WTC11 (cell line): ENCODE results near the gene CHRNB1. TPM values are rescaled to one million over a fixed set of nuclear protein-coding genes. Genes with fewer than 3 reads are reported as not detected.

Source experiments
- ATAC-seq: fragments of 200-7000 bp; cut with Tn5 transposase; 2 replicates; pipeline ENCODE4 v1.10.0; 2021; ENCODE audit warnings: mild to moderate bottlenecking, moderate library complexity
- CTCF ChIA-PET: fragments of 300-600 bp; sonication (Branson Sonifier 250); formaldehyde crosslinking; loops from one replicate; lab custom pipeline; 2021; ENCODE audit warnings: antibody characterized with exemption; lab: Charles Lee
- POLR2A ChIA-PET: fragments of 350-600 bp; sonication (Branson Sonifier 250); formaldehyde crosslinking; loops from one replicate; lab custom pipeline; 2021; ENCODE audit warnings: antibody characterized with exemption; lab: Charles Lee
- DNase-seq: peaks from one replicate; pipeline ENCODE4 v3.0.0; 2021; ENCODE audit warnings: low spot score
- H3K27ac Mint-ChIP-seq: 2 replicates; pipeline ENCODE4 v1.8.0; 2021; ENCODE audit warnings: mixed read lengths
- H3K27me3 Mint-ChIP-seq: 2 replicates; pipeline ENCODE4 v1.8.0; 2021; ENCODE audit warnings: low read depth, mild to moderate bottlenecking, moderate library complexity, mixed read lengths
- H3K36me3 Mint-ChIP-seq: 2 replicates; pipeline ENCODE4 v1.8.0; 2021; ENCODE audit warnings: mixed read lengths
- H3K4me1 Mint-ChIP-seq: 2 replicates; pipeline ENCODE4 v1.8.0; 2022; ENCODE audit warnings: mixed read lengths
- H3K4me3 Mint-ChIP-seq: 2 replicates; pipeline ENCODE4 v1.8.0; 2021; ENCODE audit warnings: mild to moderate bottlenecking, moderate library complexity, mixed read lengths
- H3K9me3 Mint-ChIP-seq: 2 replicates; pipeline ENCODE4 v1.8.0; 2021; ENCODE audit warnings: mixed read lengths
- AFF4 ChIP-seq: sonication (generic); formaldehyde crosslinking; IDR thresholded peaks from 2 replicates; pipeline ENCODE4 v1.8.1; 2023; ENCODE audit warnings: mild to moderate bottlenecking, missing genetic modification reagents, borderline replicate concordance
- CDX4 ChIP-seq: fragments of 250-450 bp; sonication (Bioruptor Pico); IDR thresholded peaks from 2 replicates; pipeline ENCODE4 v1.9.0; 2021; ENCODE audit warnings: moderate library complexity, mild to moderate bottlenecking, inconsistent platforms, borderline replicate concordance
- E2F1 ChIP-seq: sonication (generic); formaldehyde crosslinking; IDR thresholded peaks from 2 replicates; pipeline ENCODE4 v1.8.0; 2022; ENCODE audit warnings: mild to moderate bottlenecking, missing genetic modification reagents
- ELF4 ChIP-seq: sonication (generic); formaldehyde crosslinking; IDR thresholded peaks from 2 replicates; pipeline ENCODE4 v1.8.1; 2022; ENCODE audit warnings: low read depth, mild to moderate bottlenecking, moderate library complexity, missing genetic modification reagents
- GTF2I ChIP-seq: fragments of 250-450 bp; sonication (Bioruptor Pico); conservative IDR thresholded peaks from 2 replicates; pipeline ENCODE4 v1.4.0; 2021; ENCODE audit warnings: mild to moderate bottlenecking
- HMGA2 ChIP-seq: fragments of 250-450 bp; sonication (Bioruptor Pico); IDR thresholded peaks from 2 replicates; pipeline ENCODE4 v1.4.0; 2021; ENCODE audit warnings: mild to moderate bottlenecking, moderate library complexity
- HMGXB4 ChIP-seq: sonication (generic); formaldehyde crosslinking; IDR thresholded peaks from 2 replicates; pipeline ENCODE4 v1.8.1; 2023; ENCODE audit warnings: mild to moderate bottlenecking, moderate library complexity, missing genetic modification reagents
- JUN ChIP-seq: sonication (generic); formaldehyde crosslinking; IDR thresholded peaks from 2 replicates; pipeline ENCODE4 v1.8.0; 2023; ENCODE audit warnings: mild to moderate bottlenecking, missing genetic modification reagents
- STAT6 ChIP-seq: sonication (generic); formaldehyde crosslinking; conservative IDR thresholded peaks from 2 replicates; pipeline ENCODE4 v1.8.1; 2023; ENCODE audit warnings: mild to moderate bottlenecking, low read depth, missing genetic modification reagents, moderate library complexity
- TEAD4 ChIP-seq: sonication (generic); formaldehyde crosslinking; IDR thresholded peaks from 2 replicates; pipeline ENCODE4 v1.8.0; 2022; ENCODE audit warnings: mild to moderate bottlenecking, missing genetic modification reagents
- ZNF232 ChIP-seq: sonication (generic); formaldehyde crosslinking; IDR thresholded peaks from 2 replicates; pipeline ENCODE4 v1.8.0; 2022; ENCODE audit warnings: mild to moderate bottlenecking, missing genetic modification reagents
- ZNF263 ChIP-seq: sonication (generic); formaldehyde crosslinking; IDR thresholded peaks from 2 replicates; pipeline ENCODE4 v1.8.1; 2022; ENCODE audit warnings: low read depth, mild to moderate bottlenecking, moderate library complexity, missing genetic modification reagents
- ZNF281 ChIP-seq: sonication (generic); formaldehyde crosslinking; IDR thresholded peaks from 2 replicates; pipeline ENCODE4 v1.8.0; 2023; ENCODE audit warnings: mild to moderate bottlenecking, missing genetic modification reagents
- ZNF532 ChIP-seq: fragments of 250-450 bp; sonication (Bioruptor Pico); IDR thresholded peaks from 2 replicates; pipeline ENCODE4 v1.9.0; 2021; ENCODE audit warnings: mild to moderate bottlenecking, borderline replicate concordance
- total RNA-seq: library from RNA; stranded (reverse); gene quantifications from 3 replicates; pipeline ENCODE4 v1.2.3, GENCODE V29; 2021

CHRNB1 gene
- total RNA-seq, 1 experiment from 2014 or later = 16.0 TPM

- TF ChIP-seq ZNF532 (CRISPR knock-in tag) (no peak), ELF4 (no peak), HMGXB4 (CRISPR knock-in tag) (no peak), JUN (no peak), HMGA2 (CRISPR knock-in tag) (no peak), GTF2I (CRISPR knock-in tag) (no peak), ZNF232 (CRISPR knock-in tag) (no peak), ZNF281 (CRISPR knock-in tag) (no peak), AFF4 (CRISPR knock-in tag) (no peak)
Observed at GRCh38 chr17:7431231-7431630, 13.6 kb upstream of the CHRNB1 start (continued).

- H3K36me3 Mint-ChIP-seq = no peaks in the 10 kb centered on the region
- H3K27me3 Mint-ChIP-seq = peaks cover 3% of the 10 kb centered on the region; the same call in 1 of the 2 replicates
- CTCF ChIA-PET = interaction anchor here (1.0 kb wide), 2 partner anchors 25 to 26 kb away, joined by 3 read pairs; partner anchors contain the start of gene NLGN2
- POLR2A ChIA-PET = interaction anchor here (0.5 kb wide), 1 partner anchor 33 kb away, joined by 5 read pairs; no protein-coding TSS in a partner anchor
- H3K9me3 Mint-ChIP-seq = no peaks in the 10 kb centered on the region
- ATAC-seq = no peak
- no peak overlapping the region for H3K27ac Mint-ChIP-seq
- no peak for DNase-seq
- no peak overlapping the region for H3K4me3 Mint-ChIP-seq
- peaks cover 4% of the 10 kb centered on the region for H3K4me1 Mint-ChIP-seq
- TF ChIP-seq ELF4 (no peak), STAT6 (CRISPR knock-in tag) (no peak), CDX4 (CRISPR knock-in tag) (no peak), E2F1 (CRISPR knock-in tag) (no peak), ZNF263 (no peak), TEAD4 (CRISPR knock-in tag) (no peak)
Observed at GRCh38 chr17:7432296-7432695, 12.6 kb upstream of the CHRNB1 start.
